GM10248 (cell line): Measurements from ENCODE around the gene PHRF1.

Experiments used
- CTCF ChIA-PET: fragments of 300-600 bp; sonication (Branson Sonifier 250); formaldehyde crosslinking; extraction: SDS; loops from one replicate; lab custom pipeline; 2021; ENCODE audit warnings: antibody characterized with exemption; lab: Yijun Ruan, JAX
- POLR2A ChIA-PET: fragments of 350-650 bp; sonication (Branson Sonifier 250); formaldehyde crosslinking; extraction: SDS; loops from one replicate; lab custom pipeline; 2020; ENCODE audit warnings: antibody characterized with exemption; lab: Yijun Ruan, JAX
- DNase-seq: peaks from one replicate; pipeline ENCODE4 v3.0.0; 2012; ENCODE audit errors: extremely low spot score
- TF ChIP-seq, protein P1 (sequence below): IDR thresholded peaks from 2 replicates; pipeline ENCODE4 v1.5.1; 2012; ENCODE audit warnings: mild to moderate bottlenecking, low read depth; ENCODE audit errors: extremely low read depth, missing control alignments, control extremely low read depth

PHRF1 gene

DNA sequence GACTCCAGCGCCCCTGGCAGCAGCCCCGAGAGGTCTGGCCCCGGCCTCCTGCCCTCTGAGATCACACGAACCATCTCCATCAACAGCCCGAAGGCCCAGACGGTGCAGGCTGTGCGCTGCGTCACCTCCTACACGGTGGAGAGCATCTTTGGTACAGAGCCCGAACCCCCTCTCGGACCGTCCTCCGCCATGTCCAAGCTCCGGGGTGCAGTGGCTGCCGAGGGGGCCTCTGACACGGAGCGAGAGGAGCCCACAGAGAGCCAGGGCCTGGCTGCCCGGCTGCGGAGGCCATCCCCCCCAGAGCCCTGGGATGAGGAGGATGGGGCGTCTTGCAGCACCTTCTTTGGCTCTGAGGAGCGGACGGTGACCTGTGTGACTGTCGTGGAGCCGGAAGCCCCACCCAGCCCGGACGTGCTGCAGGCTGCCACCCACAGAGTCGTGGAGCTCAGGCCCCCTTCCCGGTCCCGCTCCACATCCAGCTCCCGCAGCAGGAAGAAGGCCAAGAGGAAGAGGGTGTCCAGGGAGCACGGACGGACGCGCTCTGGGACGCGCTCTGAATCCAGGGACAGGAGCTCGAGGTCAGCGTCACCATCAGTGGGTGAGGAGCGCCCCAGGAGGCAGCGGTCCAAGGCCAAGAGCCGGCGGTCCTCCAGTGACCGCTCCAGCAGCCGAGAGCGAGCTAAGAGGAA is 31.8 kb downstream of the PHRF1 start:
- DNase-seq, result no peak
- POLR2A ChIA-PET, result no interaction called here
- CTCF ChIA-PET, result interaction anchor here (1.1 to 1.2 kb wide), 2 partner anchors 19 to 53 kb away, joined by 3 to 4 read pairs; no protein-coding TSS in a partner anchor
- TF ChIP-seq, protein P1, sequence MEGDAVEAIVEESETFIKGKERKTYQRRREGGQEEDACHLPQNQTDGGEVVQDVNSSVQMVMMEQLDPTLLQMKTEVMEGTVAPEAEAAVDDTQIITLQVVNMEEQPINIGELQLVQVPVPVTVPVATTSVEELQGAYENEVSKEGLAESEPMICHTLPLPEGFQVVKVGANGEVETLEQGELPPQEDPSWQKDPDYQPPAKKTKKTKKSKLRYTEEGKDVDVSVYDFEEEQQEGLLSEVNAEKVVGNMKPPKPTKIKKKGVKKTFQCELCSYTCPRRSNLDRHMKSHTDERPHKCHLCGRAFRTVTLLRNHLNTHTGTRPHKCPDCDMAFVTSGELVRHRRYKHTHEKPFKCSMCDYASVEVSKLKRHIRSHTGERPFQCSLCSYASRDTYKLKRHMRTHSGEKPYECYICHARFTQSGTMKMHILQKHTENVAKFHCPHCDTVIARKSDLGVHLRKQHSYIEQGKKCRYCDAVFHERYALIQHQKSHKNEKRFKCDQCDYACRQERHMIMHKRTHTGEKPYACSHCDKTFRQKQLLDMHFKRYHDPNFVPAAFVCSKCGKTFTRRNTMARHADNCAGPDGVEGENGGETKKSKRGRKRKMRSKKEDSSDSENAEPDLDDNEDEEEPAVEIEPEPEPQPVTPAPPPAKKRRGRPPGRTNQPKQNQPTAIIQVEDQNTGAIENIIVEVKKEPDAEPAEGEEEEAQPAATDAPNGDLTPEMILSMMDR, result no peak

DNA sequence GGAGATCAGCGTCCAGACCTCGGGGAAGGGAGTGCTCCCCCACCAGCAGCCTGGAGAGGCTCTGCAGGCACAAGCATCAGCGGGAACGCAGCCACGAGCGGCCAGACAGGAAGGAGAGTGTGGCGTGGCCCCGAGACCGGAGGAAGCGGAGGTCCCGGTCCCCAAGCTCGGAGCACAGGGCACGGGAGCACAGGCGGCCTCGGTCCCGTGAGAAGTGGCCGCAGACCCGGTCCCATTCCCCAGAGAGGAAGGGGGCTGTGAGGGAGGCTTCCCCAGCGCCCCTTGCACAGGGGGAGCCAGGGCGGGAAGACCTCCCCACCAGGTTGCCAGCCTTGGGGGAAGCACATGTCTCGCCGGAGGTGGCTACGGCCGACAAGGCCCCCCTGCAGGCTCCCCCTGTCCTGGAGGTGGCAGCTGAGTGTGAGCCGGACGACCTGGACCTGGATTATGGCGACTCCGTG is 32.6 kb downstream of the PHRF1 start:
- ChIA-PET CTCF (interaction anchor here (1.2 kb wide), 1 partner anchor 54 kb away, joined by 3 read pairs; no protein-coding TSS in a partner anchor), POLR2A (no interaction called here)
- TF ChIP-seq, protein P1, result no peak
- no peak for DNase-seq

DNA sequence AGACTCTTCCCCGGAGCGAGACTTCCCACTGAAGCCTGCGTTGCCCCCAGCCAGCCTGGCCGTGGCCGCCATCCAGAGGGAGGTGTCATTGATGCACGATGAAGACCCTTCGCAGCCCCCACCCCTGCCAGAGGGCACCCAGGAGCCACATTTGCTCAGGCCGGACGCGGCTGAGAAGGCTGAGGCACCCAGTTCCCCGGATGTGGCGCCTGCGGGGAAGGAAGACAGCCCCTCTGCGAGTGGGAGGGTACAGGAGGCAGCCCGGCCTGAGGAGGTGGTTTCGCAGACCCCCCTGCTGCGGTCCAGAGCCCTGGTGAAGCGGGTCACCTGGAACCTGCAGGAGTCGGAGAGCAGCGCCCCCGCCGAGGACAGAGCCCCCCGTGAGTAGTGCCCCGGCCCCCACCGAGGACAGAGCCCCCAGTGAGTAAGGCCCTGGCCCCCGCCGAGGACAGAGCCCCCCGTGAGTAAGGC is 33.1 kb downstream of the PHRF1 start:
- POLR2A ChIA-PET, result no interaction called here

DNA sequence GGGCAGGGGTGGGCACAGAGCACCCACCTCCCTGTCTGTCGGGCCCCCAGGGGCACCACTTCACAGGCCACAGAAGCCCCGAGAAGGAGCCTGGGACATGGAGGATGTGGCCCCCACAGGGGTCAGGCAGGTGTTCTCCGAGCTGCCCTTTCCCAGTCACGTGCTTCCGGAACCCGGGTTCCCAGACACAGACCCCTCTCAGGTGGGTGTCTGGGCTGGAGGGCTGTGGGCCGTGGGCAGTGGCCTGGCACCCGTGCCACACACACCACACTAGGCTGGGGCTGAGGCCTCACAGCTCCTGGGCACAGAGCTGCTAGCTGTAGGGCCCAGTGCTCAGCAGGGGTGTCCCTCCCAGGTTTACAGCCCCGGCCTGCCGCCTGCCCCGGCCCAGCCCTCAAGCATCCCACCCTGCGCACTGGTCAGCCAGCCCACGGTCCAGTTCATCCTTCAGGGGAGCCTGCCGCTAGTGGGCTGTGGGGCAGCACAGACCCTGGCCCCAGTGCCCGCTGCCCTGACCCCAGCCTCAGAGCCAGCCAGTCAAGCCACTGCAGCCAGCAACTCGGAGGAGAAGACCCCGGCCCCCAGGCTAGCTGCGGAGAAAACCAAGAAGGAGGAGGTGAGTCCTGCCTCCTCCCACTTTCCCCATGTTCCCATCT is 34.0 kb downstream of the PHRF1 start:
- TF ChIP-seq, protein P1, result no peak
- POLR2A ChIA-PET, result no interaction called here
- DNase-seq, result no peak
- CTCF ChIA-PET, result no interaction called here

More for the DNA sequence above, 33.1 kb downstream of the PHRF1 start:
- CTCF ChIA-PET, result no interaction called here
- DNase-seq, result no peak
- TF ChIP-seq, protein P1, result no peak

DNA sequence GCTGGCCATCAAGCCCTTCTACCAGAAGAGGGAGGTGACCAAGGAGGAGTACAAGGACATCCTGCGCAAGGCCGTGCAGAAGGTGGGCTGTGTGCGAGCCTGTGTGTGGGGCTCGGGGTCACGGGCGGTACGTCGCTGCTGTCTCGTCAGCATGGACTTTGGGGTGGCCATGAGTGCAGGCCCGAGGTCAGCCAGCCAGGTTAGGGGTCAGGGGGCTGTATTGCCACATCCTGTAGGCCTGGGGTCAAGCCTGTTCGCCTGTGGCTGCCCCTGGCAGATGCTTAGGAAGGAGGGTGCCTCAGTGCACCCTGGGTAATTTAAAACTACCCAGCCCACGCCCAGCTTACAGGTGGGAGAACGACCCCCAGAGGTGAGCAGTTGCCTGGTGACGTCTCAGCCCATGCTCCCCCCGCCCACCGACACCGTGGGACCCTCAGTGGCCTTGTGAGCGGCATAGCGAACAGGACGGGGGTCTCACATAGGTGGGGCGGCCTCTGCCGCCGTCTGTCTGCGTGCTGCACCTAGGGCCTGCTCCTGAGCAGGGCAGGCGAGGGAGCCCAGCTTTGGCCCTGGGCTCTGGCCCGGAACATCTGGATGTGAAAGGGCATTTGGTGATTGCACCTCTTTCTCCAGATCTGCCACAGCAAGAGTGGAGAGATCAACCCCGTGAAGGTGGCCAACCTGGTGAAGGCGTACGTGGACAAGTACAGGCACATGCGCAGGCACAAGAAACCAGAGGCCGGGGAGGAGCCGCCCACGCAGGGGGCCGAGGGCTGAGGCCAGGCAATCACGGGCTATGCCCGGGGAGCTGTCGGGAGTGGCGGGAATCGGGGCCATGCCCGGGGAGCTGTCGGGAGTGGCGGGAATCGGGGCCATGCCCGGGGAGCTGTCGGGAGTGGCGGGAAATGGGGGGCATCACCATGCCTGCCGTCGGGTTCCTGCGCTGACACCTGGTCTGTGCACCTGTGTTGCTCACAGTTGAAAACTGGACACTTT is 35.0 kb downstream of the PHRF1 start:
- TF ChIP-seq, protein P1, result no peak
- ChIA-PET CTCF (no interaction called here), POLR2A (no interaction called here)
- DNase-seq, result no peak

DNA sequence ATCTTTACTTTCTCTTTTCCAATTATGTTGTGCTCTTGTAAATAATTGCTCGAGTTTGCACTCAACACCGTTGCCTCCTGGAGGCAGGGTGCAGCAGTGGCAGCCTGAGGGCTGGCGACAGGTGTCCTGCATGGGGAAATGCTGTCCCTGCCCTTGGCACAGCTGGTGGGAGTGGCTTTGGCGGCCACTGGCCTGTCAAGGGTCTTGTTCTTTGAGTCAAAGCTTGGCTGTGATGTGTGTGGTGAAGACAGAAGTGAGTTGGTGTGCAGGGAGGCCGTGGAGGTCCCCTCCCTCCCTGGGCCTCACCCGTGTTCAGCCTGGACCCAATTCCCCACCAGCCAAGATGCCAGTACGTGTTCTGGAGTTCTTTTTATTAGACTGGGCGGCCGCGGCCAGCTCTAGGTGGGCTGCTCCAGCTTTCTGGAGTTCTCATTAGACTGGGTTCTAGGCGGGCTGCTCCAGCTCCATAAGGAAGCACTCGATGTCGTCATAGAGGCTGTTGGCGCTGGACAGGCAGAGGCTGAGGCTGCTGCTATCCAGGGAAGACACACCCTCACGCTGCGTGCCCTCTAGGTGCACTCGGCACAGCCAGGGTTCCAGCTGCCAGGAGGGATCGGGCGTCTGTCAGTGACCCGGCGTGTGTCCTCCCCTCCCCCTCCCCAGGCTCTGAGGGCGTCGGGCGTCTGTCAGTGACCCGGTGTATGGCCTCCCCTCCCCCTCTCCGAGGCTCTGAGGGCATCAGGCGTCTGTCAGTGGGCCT is 36.1 kb downstream of the PHRF1 start:
- TF ChIP-seq, protein P1, result no peak
- DNase-seq, result no peak
- CTCF ChIA-PET, result interaction anchor here (1.3 kb wide), 1 partner anchor 17 kb away, joined by 3 read pairs; no protein-coding TSS in a partner anchor
- POLR2A ChIA-PET, result no interaction called here
